IMR-90 (cell line): Measurements from ENCODE around the gene NINJ2. TPM values are rescaled to one million over a fixed set of nuclear protein-coding genes. Genes with fewer than 3 reads are reported as not detected.

Experiments
- ATAC-seq: fragments of 200-7000 bp; cut with Tn5 transposase; 2 replicates; pipeline ENCODE4 v1.9.1; 2020; ENCODE audit warnings: low read depth, mild to moderate bottlenecking, moderate library complexity
- BruUV-seq: library from RNA; stranded (reverse); fragments of 400-500 nt; replicated peaks from 2 replicates; lab custom pipeline; 2021; lab: Mats Ljungman, UMichigan
- CTCF ChIA-PET: fragments of 300-600 bp; formaldehyde crosslinking; extraction: SDS; loops from one replicate; lab custom pipeline; 2021; ENCODE audit warnings: antibody characterized with exemption; lab: Yijun Ruan, JAX
- POLR2A ChIA-PET: fragments of 300-600 bp; sonication (Branson Sonifier 250); formaldehyde crosslinking; loops from one replicate; lab custom pipeline; 2022; ENCODE audit warnings: antibody characterized with exemption; ENCODE audit not compliant: unreplicated experiment; lab: Charles Lee
- DNase-seq: peaks from one replicate; pipeline ENCODE4 v3.0.0; 2013
- H2AFZ ChIP-seq: replicated peaks from 2 replicates; pipeline ENCODE3; 2013; ENCODE audit warnings: low read length, mild to moderate bottlenecking; ENCODE audit not compliant: poor library complexity
- H2AK5ac ChIP-seq: 2 replicates; pipeline ENCODE4 v1.6.1; 2013; ENCODE audit warnings: low read depth, low read length, inconsistent platforms
- H2AK9ac ChIP-seq: replicated peaks from 2 replicates; pipeline ENCODE3; 2013; ENCODE audit warnings: mild to moderate bottlenecking, low read depth, low read length, moderate library complexity; ENCODE audit not compliant: poor library complexity
- H2BK120ac ChIP-seq: 2 replicates; pipeline ENCODE4 v1.6.1; 2013; ENCODE audit warnings: low read depth, low read length, inconsistent platforms
- H2BK15ac ChIP-seq: 3 replicates; pipeline ENCODE4 v1.6.1; 2013; ENCODE audit warnings: low read depth, low read length, inconsistent platforms
- H2BK20ac ChIP-seq: 2 replicates; pipeline ENCODE4 v1.6.1; 2013; ENCODE audit warnings: low read depth, mild to moderate bottlenecking, inconsistent platforms, low read length, moderate library complexity
- H2BK5ac ChIP-seq: 2 replicates; pipeline ENCODE4 v1.6.1; 2013; ENCODE audit warnings: mild to moderate bottlenecking, low read depth, low read length, inconsistent platforms; ENCODE audit not compliant: poor library complexity, severe bottlenecking
- H3K14ac ChIP-seq: replicated peaks from 2 replicates; pipeline ENCODE4 v1.6.1; 2013; ENCODE audit warnings: low read depth, low read length, inconsistent platforms
- H3K18ac ChIP-seq: 2 replicates; pipeline ENCODE4 v1.6.1; 2013; ENCODE audit warnings: low read depth, low read length, control low read depth
- H3K23ac ChIP-seq: 2 replicates; pipeline ENCODE4 v1.6.1; 2013; ENCODE audit warnings: low read depth, low read length, inconsistent platforms
- H3K27ac ChIP-seq: 2 replicates; pipeline ENCODE4 v1.5.1; 2013; ENCODE audit warnings: mild to moderate bottlenecking, control low read depth, low read length; ENCODE audit not compliant: insufficient read depth
- H3K27me3 ChIP-seq: 2 replicates; pipeline ENCODE4 v1.6.1; 2013; ENCODE audit warnings: low read length; ENCODE audit not compliant: control insufficient read depth, insufficient read depth
- H3K36me3 ChIP-seq: 2 replicates; pipeline ENCODE4 v1.6.1; 2013; ENCODE audit warnings: low read length, mixed read lengths; ENCODE audit not compliant: control insufficient read depth, insufficient read depth
- H3K4ac ChIP-seq: 2 replicates; pipeline ENCODE4 v1.6.1; 2013; ENCODE audit warnings: low read depth, low read length, inconsistent platforms
- H3K4me1 ChIP-seq: 2 replicates; pipeline ENCODE4 v1.6.1; 2013; ENCODE audit warnings: low read length, mixed read lengths; ENCODE audit not compliant: control insufficient read depth, insufficient read depth
- H3K4me2 ChIP-seq: 2 replicates; pipeline ENCODE4 v1.6.1; 2013; ENCODE audit warnings: low read depth, mild to moderate bottlenecking, control low read depth, low read length, moderate library complexity
- H3K4me3 ChIP-seq: 2 replicates; pipeline ENCODE4 v1.5.1; 2013; ENCODE audit warnings: low read depth, mild to moderate bottlenecking, control low read depth, low read length, moderate library complexity; ENCODE audit not compliant: insufficient read depth
- H3K56ac ChIP-seq: 2 replicates; pipeline ENCODE4 v1.6.1; 2013; ENCODE audit warnings: low read length, inconsistent platforms; ENCODE audit not compliant: insufficient read depth; ENCODE audit errors: extremely low read depth
- H3K79me1 ChIP-seq, 2 experiments: 2 replicates each; pipeline ENCODE4 v1.6.1; 2013; ENCODE audit warnings: low read length in 2 of 2, inconsistent platforms in 1 of 2, low read depth in 1 of 2
- H3K9ac ChIP-seq: 2 replicates; pipeline ENCODE4 v1.6.1; 2013; ENCODE audit warnings: low read depth, low read length, control low read depth
- H3K9me1 ChIP-seq: 2 replicates; pipeline ENCODE4 v1.6.1; 2013; ENCODE audit warnings: low read length, inconsistent platforms; ENCODE audit not compliant: insufficient read depth
- H3K9me3 ChIP-seq: 2 replicates; pipeline ENCODE4 v1.6.1; 2013; ENCODE audit warnings: low read length; ENCODE audit not compliant: control insufficient read depth, insufficient read depth
- H4K20me1 ChIP-seq: 2 replicates; pipeline ENCODE4 v1.6.1; 2013; ENCODE audit warnings: low read length, inconsistent platforms; ENCODE audit not compliant: insufficient read depth
- H4K5ac ChIP-seq: 2 replicates; pipeline ENCODE4 v1.6.1; 2013; ENCODE audit warnings: mild to moderate bottlenecking, low read depth, low read length, control low read depth
- H4K8ac ChIP-seq, 2 experiments: 2 replicates each; pipeline ENCODE4 v1.6.1; 2013; ENCODE audit warnings: low read depth in 2 of 2, low read length in 2 of 2, control low read depth in 1 of 2, inconsistent platforms in 1 of 2
- H4K91ac ChIP-seq: 2 replicates; pipeline ENCODE4 v1.6.1; 2013; ENCODE audit warnings: low read depth, low read length, inconsistent platforms; ENCODE audit not compliant: insufficient read depth
- NFE2L2 ChIP-seq: fragments of 150-350 bp; IDR thresholded peaks from 2 replicates; pipeline ENCODE4 v1.6.1; 2016; ENCODE audit warnings: low read depth, mild to moderate bottlenecking, low read length
- SMC3 ChIP-seq: fragments of 150-350 bp; IDR thresholded peaks from 2 replicates; pipeline ENCODE4 v1.6.1; 2016; ENCODE audit warnings: low read depth, mild to moderate bottlenecking, antibody characterized with exemption, low read length, moderate library complexity
- WGBS, 2 experiments: methylation state at CpG; one replicate each; pipeline versions ENCODE4 v1.1.5 to v1.1.7; 2013; ENCODE audit warnings: missing lambda C conversion rate in 2 of 2; ENCODE audit not compliant: insufficient read length in 1 of 2; ENCODE audit errors: extremely low coverage in 2 of 2; 5-methylcytosine and 5-hydroxymethylcytosine counted together
- dilution Hi-C: fragments of 300-500 bp; cut with HindIII; formaldehyde crosslinking; loops from one replicate; pipeline ENCODE4 v1.14.3; 2018; ENCODE audit warnings: low sequenced_read_pairs; ENCODE audit not compliant: unreplicated experiment
- in situ Hi-C: fragments of 300-500 bp; cut with MboI; formaldehyde crosslinking; loops from 3 replicates; pipeline ENCODE4 v1.14.3; 2019; ENCODE audit warnings: low sequenced_read_pairs, inconsistent platforms, mixed read lengths
- intact Hi-C: fragments of 100-400 bp; cut with micrococcal nuclease; formaldehyde crosslinking; loops from 2 replicates; pipeline ENCODE4 v1.10.0; 2022
- polyA plus RNA-seq, 3 experiments: library from polyadenylated mRNA; depleted of rRNA; stranded (reverse); fragments of >200 nt; gene quantifications; 2 replicates each; pipeline ENCODE4 v1.2.3, GENCODE V29; 2012; ENCODE audit warnings: low replicate concordance in 1 of 3
- total RNA-seq: library from RNA; depleted of rRNA; stranded (reverse); fragments of >200 nt; gene quantifications from 2 replicates; pipeline ENCODE4 v1.2.3, GENCODE V29; 2012

Gene NINJ2
- total and polyA plus RNA-seq, 2 of the 4 experiments (the other 2 are of a cell fraction), result not detected

DNA sequence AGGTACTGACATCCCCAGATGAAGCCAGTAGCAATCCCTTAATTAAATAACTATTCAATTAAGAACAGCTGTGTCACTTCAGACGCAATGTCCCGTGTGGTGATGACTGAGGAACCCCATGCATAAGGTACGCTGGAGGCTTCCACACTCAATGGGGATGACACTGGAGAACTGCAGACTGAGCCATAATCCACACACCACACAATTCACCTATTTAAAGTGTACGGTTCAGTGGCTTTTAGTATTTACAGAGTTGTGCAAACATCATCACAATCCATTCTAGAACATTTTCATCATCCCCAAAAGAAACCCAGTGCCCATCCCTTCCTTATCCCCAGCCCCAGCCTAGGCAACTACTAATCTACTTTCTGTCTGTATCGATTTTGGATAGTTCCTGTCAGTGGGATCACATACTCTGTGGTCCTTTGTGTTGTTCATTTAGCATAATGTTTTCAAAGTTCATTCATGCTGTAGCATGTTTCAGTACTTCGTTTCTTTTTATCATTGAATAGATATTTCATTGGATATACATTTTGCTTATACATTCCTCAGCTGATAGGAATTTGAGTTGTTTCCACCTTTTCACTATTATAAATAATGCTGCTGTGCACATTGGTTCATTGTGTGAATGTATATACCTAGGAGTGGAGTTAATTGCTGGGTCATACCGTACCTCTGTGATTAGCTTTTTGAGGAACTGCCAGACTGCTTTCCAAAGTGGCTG lies 61.1 kb downstream of the NINJ2 start:
- no peak overlapping the region for H2BK120ac ChIP-seq
- no TSS peak for BruUV-seq
- H3K4me2 ChIP-seq, result no peak overlapping the region
- H3K79me1 ChIP-seq, result no peaks in the 10 kb centered on the region
- POLR2A ChIA-PET, result no interaction called here
- H3K9me3 ChIP-seq, result no peaks in the 10 kb centered on the region
- no peak overlapping the region for H4K91ac ChIP-seq
- H3K27me3 ChIP-seq, result peaks cover 26% of the 10 kb centered on the region
- H3K4ac ChIP-seq, result no peak overlapping the region
- H2BK15ac ChIP-seq, result no peak overlapping the region
- no peak overlapping the region for H2AK5ac ChIP-seq
- ATAC-seq, result no peak
- H3K27ac ChIP-seq, result no peak overlapping the region
- no peak overlapping the region for H3K9ac ChIP-seq
- no peak overlapping the region for H2AK9ac ChIP-seq
- DNase-seq, result no peak
- no peak overlapping the region for H3K56ac ChIP-seq
- no peak overlapping the region for H4K8ac ChIP-seq
- no peaks in the 10 kb centered on the region for H3K36me3 ChIP-seq
- no peak overlapping the region for H2BK20ac ChIP-seq
- CTCF ChIA-PET, result interaction anchor here (1.0 kb wide), 1 partner anchor 12 kb away, joined by 3 read pairs; no protein-coding TSS in a partner anchor
- no peak overlapping the region for H3K4me3 ChIP-seq
- H3K14ac ChIP-seq, result no peak overlapping the region
- no peaks in the 10 kb centered on the region for H3K4me1 ChIP-seq
- H4K20me1 ChIP-seq, result no peaks in the 10 kb centered on the region
- H3K18ac ChIP-seq, result no peak overlapping the region
- intact Hi-C loops (no loop called here), in situ Hi-C loops (no loop called here), dilution Hi-C loops (no loop called here)
- H2BK5ac ChIP-seq, result no peak overlapping the region
- no peak overlapping the region for H2AFZ ChIP-seq
- H3K23ac ChIP-seq, result no peak overlapping the region
- no peak for TF ChIP-seq SMC3
- TF ChIP-seq NFE2L2, result no peak
- no peaks in the 10 kb centered on the region for H3K9me1 ChIP-seq
- 100% methylated on average over 1 of the region's 7 CpGs; no CpG with 5 or more reads in 1 of the 2 experiments for WGBS, 2 experiments
- H4K5ac ChIP-seq, result no peak overlapping the region
